IPS-NIHi7 (cell line): ENCODE data around the gene PDZD8.
"Not testable (repeated sequence)": the region's sequence is repeated elsewhere in the genome, so short reads cannot be mapped to it uniquely, and the experiment has no call there.

Experiments used
- DNase-seq: peaks from one replicate; pipeline ENCODE4 v3.0.0; 2012; ENCODE audit warnings: mixed read lengths; ENCODE audit errors: extremely low spot score

PDZD8 gene

GRCh38 chr10:117254774-117255735, 120.2 kb downstream of the PDZD8 start:
- no peak for DNase-seq

GRCh38 chr10:117254338-117254737, 120.9 kb downstream of the PDZD8 start:
- DNase-seq = no peak

GRCh38 chr10:117253908-117254307, 121.3 kb downstream of the PDZD8 start:
- no peak for DNase-seq

- DNase-seq = no peak
Observed at GRCh38 chr10:117250411-117250810, 124.8 kb downstream of the PDZD8 start.

GRCh38 chr10:117249493-117250093, 125.6 kb downstream of the PDZD8 start:
- no peak for DNase-seq

GRCh38 chr10:117248750-117249465, 126.3 kb downstream of the PDZD8 start:
- DNase-seq = no peak

- no peak for DNase-seq
Observed at GRCh38 chr10:117246997-117247671, 128.1 kb downstream of the PDZD8 start.

GRCh38 chr10:117242463-117242832, 132.8 kb downstream of the PDZD8 start:
- DNase-seq = no peak

- DNase-seq = peak; percentile 56
Observed at GRCh38 chr10:117241541-117242462, 133.4 kb downstream of the PDZD8 start.

GRCh38 chr10:117240621-117241529, 134.4 kb downstream of the PDZD8 start, which contains the start of gene SLC18A2:
Gene SLC18A2 (plus strand): TSS chr10:117241114. CDS start chr10:117241694, 580 bp downstream.
- peak; percentile 63 for DNase-seq

- peak; percentile 75 for DNase-seq
Observed at GRCh38 chr10:117239721-117240620, 135.3 kb downstream of the PDZD8 start.

- DNase-seq = no peak
Observed at GRCh38 chr10:117239051-117239450, 136.2 kb downstream of the PDZD8 start.

- DNase-seq = no peak
Observed at GRCh38 chr10:117237401-117237991, 137.7 kb downstream of the PDZD8 start.

- DNase-seq = not testable (repeated sequence)
Observed at GRCh38 chr10:117230107-117230506, 145.1 kb downstream of the PDZD8 start.

GRCh38 chr10:117228210-117228609, 147.0 kb downstream of the PDZD8 start:
- DNase-seq = no peak
